NCI-H1092 treated with DMSO at 0.1 percent for 48 hours (cell line): ENCODE results near the gene ASB18.

Experiments
- DNase-seq: peaks from one replicate; lab custom pipeline; 2025; lab: John Stamatoyannopoulos, UW

The ASB18 gene

DNA sequence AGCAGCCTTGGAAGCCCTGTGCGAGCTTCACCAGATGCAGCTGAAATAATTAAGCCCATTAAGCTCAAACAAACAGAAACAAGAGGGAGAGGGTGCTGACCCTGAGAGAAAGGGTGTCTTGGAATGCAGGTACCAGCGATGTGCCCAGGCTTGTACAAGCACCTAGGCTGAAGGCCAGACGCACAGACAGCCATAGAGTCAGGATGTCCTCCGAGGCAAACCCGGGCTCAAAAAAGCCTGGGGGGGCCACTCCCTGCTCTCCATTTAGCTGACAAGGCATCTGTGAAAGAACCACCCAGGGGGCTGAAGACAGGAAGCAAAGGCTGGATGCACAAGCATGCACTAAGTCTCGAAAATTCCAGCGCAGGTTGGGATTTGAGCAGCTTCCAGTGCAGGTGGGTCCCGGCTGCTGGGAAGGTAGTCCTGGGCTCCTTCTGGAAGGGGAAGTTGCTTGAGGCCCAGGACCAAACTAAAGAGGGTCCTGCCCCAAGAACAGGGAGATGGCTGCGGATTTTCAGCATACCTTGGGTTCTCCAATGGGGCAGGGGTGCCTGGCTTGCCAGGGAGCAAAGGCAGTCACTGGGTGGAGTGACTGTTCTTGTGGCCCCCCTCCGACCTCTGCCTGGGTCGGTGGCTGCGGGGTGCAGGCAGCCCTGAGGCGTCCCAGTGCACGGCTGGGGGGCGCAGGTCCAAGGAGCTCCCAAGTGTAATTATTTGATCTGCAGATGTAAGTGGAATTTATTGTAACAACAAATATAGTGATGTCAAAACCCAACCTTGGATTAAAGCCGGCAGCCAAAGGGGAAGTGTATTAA is 102.0 kb downstream of the ASB18 start:
- no peak for DNase-seq

DNA sequence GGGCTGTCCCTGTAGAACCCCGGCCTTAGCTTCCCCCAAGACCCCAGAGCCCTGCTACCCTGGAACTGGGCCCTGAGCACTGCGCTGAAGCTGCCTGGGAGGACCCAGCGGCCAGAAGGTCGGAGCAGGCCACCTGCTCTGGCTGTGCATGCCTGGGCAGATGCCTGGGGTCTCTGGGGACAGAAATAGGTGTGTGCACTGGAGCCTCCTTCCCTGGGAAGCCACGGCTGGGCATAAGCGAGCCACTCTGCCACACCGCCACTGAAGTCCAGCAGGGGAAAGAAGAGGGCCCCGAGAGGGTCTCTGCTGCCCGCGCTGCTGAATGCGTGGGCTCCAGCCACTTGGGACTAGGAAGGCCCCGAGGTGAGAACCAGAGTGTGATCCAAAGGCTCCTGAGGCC is 102.7 kb downstream of the ASB18 start:
- DNase-seq: no peak

DNA sequence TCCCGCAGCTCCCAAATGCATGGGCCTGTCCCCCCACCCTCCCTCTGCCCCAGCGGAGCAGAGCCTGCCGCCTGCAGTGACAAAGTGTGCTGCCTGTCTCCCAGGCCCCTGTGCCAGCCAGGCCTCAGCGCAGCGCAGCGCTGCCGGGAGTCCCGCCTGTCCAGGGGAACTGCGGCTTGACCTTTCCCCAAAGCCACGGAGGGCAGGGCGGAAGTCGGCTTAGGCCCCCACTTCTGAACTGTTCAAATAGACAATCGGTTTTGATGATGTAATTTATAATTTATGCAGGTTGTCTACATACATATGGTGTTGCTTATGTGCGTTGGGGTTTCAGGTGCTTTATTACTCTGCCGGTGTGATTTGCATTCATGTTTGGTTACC is 103.1 kb downstream of the ASB18 start:
- DNase-seq: no peak

DNA sequence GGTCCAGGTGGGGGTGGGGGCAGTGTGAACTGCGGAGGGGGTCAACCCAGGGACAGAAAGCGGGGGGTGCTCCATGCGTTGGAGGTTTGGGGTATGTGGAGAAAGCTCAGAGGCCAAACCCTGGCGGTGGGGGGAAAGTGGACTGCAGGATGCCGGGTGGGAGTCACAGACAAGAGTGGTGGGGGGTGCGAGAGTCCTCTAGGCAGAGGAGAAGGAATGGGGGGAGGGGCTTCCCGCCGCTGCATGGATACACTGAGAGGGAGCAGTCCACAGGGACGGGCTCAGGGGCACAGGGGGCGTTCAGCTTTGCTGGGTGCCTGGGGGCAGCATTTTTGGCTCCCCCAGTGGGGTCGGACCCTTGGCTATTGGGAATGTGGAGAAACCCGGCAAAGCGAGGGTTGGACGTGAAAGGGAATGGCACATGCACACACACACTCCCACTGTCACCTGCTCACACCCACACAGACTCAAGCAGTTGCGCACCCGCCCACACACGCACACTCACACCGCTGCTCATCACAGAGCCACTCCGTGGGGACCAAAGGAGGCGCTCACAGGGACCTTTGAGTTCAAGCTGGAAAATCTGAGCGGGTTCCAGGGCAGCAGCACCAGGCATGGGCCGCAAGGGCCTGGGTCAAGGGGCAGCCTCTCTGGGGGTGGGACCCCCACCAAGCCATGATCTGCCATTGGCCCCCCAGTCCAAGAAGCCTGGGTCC is 103.7 kb downstream of the ASB18 start:
- no peak for DNase-seq

DNA sequence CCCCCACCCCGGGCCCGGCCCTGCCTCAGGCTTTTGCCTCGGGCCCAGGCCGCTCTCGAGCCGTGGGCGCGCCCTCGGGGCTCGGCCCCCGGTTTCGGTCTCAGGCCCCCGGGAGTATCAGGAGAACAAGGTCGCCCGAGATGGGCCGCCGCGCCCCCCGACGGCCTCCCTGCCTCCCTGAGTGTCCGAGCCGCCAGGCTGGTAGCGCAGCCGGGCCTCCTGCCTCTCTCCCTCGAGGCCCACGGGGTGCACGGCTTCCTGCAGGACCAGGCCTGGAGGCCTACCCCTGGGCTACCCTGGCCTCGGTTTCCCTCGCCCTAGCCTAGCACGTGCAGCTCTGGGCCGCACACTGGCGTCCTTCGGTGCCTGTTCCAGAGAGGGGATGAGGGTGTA is 104.4 kb downstream of the ASB18 start:
- no peak for DNase-seq

DNA sequence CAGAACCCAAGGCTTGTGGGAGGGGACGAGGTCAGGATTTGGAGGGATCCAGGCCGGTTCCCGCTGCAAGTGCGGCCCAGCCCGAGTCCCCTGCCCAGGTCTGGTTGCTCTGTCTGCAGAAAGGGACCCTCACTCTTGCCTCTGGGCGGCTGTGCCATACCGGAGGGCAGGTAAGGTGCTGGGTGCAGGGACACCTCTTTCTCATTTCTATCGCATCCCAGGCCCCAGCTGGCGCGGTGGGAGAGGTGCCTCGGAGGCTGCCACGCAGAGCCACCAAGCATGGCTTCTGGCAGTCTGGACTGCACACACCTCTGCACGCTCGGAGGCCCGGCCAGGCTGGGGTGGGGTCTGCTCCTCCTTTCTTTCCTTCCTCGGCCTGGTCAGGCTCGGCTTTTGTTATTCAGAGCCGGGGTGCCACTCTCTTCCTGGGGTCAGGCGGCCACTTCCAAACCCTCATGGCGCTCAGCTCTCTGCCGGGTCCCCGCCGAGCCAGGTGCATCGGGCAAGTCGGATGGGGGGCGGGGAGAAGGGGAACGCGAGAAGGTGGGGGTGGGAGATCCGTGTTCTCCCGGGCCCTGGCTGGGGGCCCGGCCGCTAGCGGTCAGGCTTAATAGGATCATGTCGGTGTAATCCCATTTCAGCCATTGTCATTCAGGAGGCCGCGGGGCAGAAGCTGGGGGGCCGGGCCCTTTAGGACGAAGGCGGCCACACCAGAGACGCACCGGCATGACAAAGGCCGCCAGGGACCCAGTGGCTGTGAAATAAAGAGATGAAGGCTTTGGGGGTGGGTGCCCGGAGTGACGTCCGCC is 105.0 kb downstream of the ASB18 start:
- no peak for DNase-seq

DNA sequence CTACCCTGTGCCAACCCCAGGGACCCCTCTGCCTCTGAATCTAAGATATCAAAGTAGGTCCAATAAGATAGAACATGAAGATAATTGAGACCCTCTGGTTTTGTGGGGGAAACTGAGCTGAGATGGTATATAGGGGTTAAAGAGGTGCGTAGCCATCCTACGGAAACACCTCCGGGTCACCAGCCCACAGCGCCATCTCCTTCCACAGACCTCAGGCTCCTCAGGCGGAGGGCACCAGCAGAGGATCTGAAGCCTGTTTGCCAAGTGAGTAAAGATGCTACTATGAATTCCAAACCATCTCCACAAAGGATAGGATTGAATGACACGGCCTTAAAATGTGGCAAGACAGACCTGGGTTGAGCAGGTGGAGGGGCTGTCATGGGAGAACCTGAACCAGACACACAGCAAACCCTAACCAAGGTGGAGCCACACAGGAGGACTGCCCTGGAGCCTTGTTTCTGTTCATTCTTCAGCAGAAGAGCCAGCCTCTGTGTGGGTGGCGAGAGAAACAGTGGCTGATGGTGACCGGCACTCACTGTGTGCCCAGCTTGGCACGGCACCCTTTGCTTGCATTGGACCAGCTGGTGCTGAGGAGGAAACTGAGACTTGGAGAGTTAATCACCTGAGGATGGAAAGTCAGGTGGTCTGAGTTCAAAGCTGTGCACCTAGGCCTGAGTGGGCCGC is 106.2 kb downstream of the ASB18 start:
- no peak for DNase-seq

DNA sequence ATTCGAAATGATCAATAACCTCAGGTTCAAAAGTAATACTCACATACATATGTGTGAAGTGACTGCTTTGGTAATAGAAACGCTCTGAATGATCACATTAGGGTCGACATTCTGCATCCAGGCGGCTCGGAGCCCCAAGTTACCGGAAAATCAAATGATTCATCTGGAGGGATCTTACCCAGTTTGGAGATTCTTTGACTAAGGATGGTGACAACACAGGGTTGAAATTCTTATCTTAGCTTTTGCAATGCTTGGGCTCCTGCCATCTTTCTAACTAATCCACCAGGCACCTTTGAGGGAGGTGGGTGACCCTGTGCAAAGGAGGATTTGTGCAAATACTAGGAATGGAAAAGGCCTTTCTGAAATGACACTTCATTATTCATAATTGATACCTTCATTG is 106.8 kb downstream of the ASB18 start:
- DNase-seq: no peak

DNA sequence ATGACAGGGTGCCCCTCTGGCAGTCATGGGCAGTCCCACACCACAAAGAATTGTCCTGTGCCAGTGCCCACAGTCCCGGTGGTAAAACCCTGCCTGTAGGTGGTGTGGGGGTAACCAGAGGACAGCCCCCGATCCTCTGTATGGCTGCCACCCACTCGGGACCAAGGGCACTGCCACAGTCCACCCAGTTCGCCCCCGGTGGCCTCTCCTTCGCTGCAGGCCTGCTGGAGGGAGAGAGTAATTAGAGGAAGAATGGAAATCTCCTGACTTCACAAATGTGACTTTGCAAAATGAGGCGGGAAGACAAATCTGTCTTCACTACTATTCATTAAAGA is 107.4 kb downstream of the ASB18 start:
- DNase-seq: no peak

DNA sequence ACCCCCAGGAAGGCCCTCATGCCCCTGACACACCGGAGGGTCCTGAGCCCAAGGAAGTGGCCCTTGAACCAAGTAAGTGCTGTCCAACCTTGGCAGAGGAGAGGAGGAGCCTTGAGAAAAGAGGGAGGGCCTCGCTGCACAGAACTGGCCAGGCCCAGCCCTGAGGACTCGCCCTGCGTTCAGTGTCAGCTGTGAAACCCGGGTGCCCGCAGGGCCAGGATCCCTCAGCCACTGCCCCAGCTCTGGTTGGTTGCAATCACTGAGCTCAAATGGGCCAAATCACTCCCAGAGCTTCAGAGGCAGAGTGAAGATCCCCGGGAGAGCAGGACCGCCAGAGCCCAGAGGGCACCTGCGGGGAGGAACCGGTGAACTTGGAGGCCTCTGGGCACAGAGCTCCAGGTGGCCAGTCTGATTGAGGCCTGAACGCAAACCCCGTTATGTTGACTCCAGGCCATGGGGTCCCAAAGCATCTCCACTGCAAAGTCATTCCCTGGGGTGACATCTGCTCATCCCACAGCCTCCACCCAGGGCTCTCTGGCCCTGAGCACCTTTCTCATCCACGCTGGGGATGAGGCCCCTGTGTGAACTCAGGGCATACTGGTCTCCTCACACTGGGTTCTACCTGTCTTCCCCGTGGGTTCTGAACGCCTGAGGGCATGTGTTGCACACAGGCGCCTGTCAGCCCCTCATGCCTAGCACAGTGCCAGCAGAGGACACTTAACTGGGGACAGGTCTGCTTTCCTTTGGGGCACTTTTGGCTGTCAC is 107.9 kb downstream of the ASB18 start:
- DNase-seq: no peak

DNA sequence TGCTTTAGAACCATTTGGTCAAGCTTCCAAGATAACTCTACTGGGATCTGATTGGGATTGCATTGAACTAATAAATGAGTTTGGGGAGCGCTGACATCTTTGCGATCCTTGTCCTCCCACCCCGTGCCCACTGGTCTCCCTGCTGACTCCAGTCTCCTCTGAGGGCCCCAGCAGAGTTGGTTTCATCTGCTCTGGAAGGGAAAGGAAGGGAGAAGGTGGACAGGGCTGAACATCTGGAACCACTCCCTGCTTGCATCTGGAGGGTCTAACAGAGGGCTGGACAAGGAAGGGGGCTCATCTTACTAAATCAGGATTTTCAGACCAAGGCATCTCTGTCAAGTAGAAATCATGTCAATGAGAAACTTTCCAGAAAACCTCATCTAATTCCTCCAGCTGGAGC is 108.8 kb downstream of the ASB18 start:
- no peak for DNase-seq

DNA sequence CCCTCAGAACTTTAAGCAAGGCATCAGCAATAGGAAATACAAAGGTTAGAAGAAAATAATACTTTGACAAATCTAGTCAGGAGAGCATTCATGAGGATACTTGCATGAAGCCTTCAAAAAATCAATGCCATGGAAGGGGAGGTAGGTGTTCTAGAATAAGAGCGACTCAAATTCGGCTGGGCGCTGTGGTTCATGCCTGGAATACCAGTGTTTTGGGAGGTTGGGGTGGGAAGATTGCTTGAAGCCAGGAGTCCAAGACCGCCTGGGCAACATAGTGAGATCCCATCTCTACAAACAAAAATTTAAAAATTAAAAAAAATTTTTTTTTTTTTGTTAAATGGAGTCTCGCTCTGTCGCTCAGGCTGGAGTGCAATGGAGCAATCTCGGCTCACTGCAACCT is 117.8 kb downstream of the ASB18 start:
- no peak for DNase-seq

DNA sequence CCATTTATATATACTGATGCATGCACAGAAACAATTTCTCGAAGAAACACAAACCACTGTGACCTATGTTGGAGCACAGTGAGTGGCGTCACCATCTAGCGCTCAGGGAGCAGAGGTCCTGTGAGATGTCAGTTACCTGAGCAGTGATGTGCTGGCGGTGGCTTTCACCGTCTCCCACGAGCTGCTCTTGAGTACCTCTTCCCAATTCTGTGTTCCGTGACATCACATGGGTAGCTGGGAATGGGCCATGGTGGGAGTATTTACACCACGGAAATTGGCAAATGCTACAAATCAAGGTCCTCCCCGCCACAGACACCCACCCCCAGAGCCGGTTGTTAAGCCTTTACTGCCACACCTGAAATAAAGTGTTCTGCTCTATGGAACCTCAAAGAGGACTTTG is 120.4 kb downstream of the ASB18 start:
- no peak for DNase-seq
